Hematopoietic multipotent progenitor cell treated with erythropoietin and hydrocortisone succinate and interleukin-3 and kit ligand, for 6 days (in vitro differentiated cells): ENCODE data around the gene ERBB2.
"Not testable (repeated sequence)": the region's sequence is repeated elsewhere in the genome, so short reads cannot be mapped to it uniquely, and the experiment has no call there.

Source experiments
- DNase-seq: peaks from one replicate; pipeline ENCODE4 v3.0.0-alpha.2; 2015

Gene ERBB2

GRCh38 chr17:39750131-39751015 is 50.5 kb downstream of the ERBB2 start:
- DNase-seq = no peak

GRCh38 chr17:39751016-39751543 is 51.2 kb downstream of the ERBB2 start:
- no peak for DNase-seq

GRCh38 chr17:39751637-39752036 is 51.8 kb downstream of the ERBB2 start:
- DNase-seq = no peak

GRCh38 chr17:39752241-39752881 is 52.5 kb downstream of the ERBB2 start:
- DNase-seq = no peak

- DNase-seq = peak; percentile 68
These were observed 53.8 kb downstream of the ERBB2 start for GRCh38 chr17:39753514-39754160.

- peak; percentile 96 for DNase-seq
These were observed 54.5 kb downstream of the ERBB2 start for GRCh38 chr17:39754161-39754957.

GRCh38 chr17:39754958-39755553 is 55.2 kb downstream of the ERBB2 start:
- DNase-seq = peak; percentile 39

GRCh38 chr17:39755554-39756379 is 55.9 kb downstream of the ERBB2 start:
- DNase-seq = no peak

- no peak for DNase-seq
These were observed 56.7 kb downstream of the ERBB2 start for GRCh38 chr17:39756380-39757079.

- no peak for DNase-seq
These were observed 57.4 kb downstream of the ERBB2 start for GRCh38 chr17:39757176-39757662.

GRCh38 chr17:39757931-39758873 is 58.3 kb downstream of the ERBB2 start:
- no peak for DNase-seq

- DNase-seq = no peak
These were observed 59.3 kb downstream of the ERBB2 start for GRCh38 chr17:39759204-39759603.

GRCh38 chr17:39761861-39762496 is 62.1 kb downstream of the ERBB2 start:
- no peak for DNase-seq

GRCh38 chr17:39763051-39763820 is 63.4 kb downstream of the ERBB2 start:
- DNase-seq = no peak

- DNase-seq = not testable (repeated sequence)
These were observed 64.3 kb downstream of the ERBB2 start for GRCh38 chr17:39764171-39764570.

GRCh38 chr17:39765175-39765574 is 65.3 kb downstream of the ERBB2 start:
- no peak for DNase-seq

GRCh38 chr17:39765766-39766165 is 65.9 kb downstream of the ERBB2 start:
- no peak for DNase-seq

- DNase-seq = no peak
These were observed 67.3 kb downstream of the ERBB2 start for GRCh38 chr17:39767147-39767546.
